MCF 10A (cell line): Measurements from ENCODE around the gene CACNA1D. TPM values are rescaled to one million over a fixed set of nuclear protein-coding genes. Genes with fewer than 3 reads are reported as not detected.
A peak's percentile ranks its signal among the peaks of the same experiment; 100 is the strongest.

Experiments
- BruUV-seq: library from RNA; stranded (reverse); fragments of 400-500 nt; replicated peaks from 2 replicates; lab custom pipeline; 2021; lab: Mats Ljungman, UMichigan
- CTCF ChIA-PET: fragments of 300-600 bp; sonication (Branson Sonifier 250); formaldehyde crosslinking; extraction: SDS; loops from one replicate; lab custom pipeline; 2021; ENCODE audit warnings: antibody characterized with exemption, inconsistent platforms; lab: Yijun Ruan, JAX
- POLR2A ChIA-PET: fragments of 300-600, 350-650 bp; sonication (Branson Sonifier 250); formaldehyde crosslinking; extraction: SDS; loops from one replicate; lab custom pipeline; 2020; ENCODE audit warnings: antibody characterized with exemption, inconsistent platforms; lab: Yijun Ruan, JAX
- DNase-seq: peaks from one replicate; pipeline ENCODE4 v3.0.0-alpha.2; 2018; ENCODE audit not compliant: unreplicated experiment
- H3K27ac Mint-ChIP-seq: one replicate; pipeline ENCODE4 v1.8.0; 2022; ENCODE audit warnings: mild to moderate bottlenecking, low read depth, mixed read lengths; ENCODE audit not compliant: unreplicated experiment
- H3K27me3 Mint-ChIP-seq: one replicate; pipeline ENCODE4 v1.8.0; 2022; ENCODE audit warnings: mixed read lengths; ENCODE audit not compliant: insufficient read depth, unreplicated experiment
- H3K36me3 Mint-ChIP-seq: one replicate; pipeline ENCODE4 v1.8.0; 2022; ENCODE audit warnings: mild to moderate bottlenecking, moderate library complexity, mixed read lengths; ENCODE audit not compliant: insufficient read depth, unreplicated experiment
- H3K4me1 Mint-ChIP-seq: one replicate; pipeline ENCODE4 v1.8.0; 2022; ENCODE audit warnings: mixed read lengths; ENCODE audit not compliant: insufficient read depth, unreplicated experiment
- H3K4me3 Mint-ChIP-seq: one replicate; pipeline ENCODE4 v1.8.0; 2022; ENCODE audit warnings: mild to moderate bottlenecking, moderate library complexity, mixed read lengths; ENCODE audit not compliant: unreplicated experiment
- H3K9me3 Mint-ChIP-seq: one replicate; pipeline ENCODE4 v1.8.0; 2022; ENCODE audit warnings: mixed read lengths; ENCODE audit not compliant: unreplicated experiment
- intact Hi-C: fragments of 100-400 bp; cut with micrococcal nuclease; formaldehyde crosslinking; loops from 2 replicates; pipeline ENCODE4 v1.14.1; 2022
- total RNA-seq: library from RNA; stranded (reverse); gene quantifications from 2 replicates; pipeline ENCODE4 v1.2.3, GENCODE V29; 2022
- TF ChIP-seq, protein P1 (sequence below): fragments of 200-600 bp; IDR thresholded peaks from one replicate; pipeline ENCODE4 v1.8.0; 2022; ENCODE audit warnings: antibody characterized with exemption, mild to moderate bottlenecking; ENCODE audit not compliant: unreplicated experiment

Gene CACNA1D
- total RNA-seq, 1 experiment from 2014 or later = 0.26 TPM

DNA sequence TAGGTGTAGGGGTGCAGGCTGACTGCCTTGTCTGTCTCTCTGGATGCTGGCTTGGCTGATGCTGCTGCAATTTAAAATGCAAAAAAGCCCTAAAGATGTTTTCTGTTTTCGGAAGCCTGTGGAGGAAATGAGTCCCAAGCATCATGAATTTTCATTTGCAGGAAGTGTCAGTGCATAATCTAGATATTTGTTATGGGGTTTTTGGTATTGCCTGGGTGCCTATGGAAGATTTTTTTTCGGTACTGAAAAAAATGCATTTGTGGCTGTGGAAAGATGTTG lies 1.9 kb downstream of the CACNA1D start:
- no peak for DNase-seq
- CTCF ChIA-PET = no interaction called here
- intact Hi-C loops = no loop called here
- POLR2A ChIA-PET = no interaction called here
- H3K27ac Mint-ChIP-seq = no peak overlapping the region
- H3K9me3 Mint-ChIP-seq = no peaks in the 10 kb centered on the region
- H3K4me3 Mint-ChIP-seq = peak overlapping the region; percentile 45
- H3K4me1 Mint-ChIP-seq = no peaks in the 10 kb centered on the region
- peaks cover 28% of the 10 kb centered on the region for H3K27me3 Mint-ChIP-seq
- BruUV-seq = no TSS peak
- TF ChIP-seq, protein P1, sequence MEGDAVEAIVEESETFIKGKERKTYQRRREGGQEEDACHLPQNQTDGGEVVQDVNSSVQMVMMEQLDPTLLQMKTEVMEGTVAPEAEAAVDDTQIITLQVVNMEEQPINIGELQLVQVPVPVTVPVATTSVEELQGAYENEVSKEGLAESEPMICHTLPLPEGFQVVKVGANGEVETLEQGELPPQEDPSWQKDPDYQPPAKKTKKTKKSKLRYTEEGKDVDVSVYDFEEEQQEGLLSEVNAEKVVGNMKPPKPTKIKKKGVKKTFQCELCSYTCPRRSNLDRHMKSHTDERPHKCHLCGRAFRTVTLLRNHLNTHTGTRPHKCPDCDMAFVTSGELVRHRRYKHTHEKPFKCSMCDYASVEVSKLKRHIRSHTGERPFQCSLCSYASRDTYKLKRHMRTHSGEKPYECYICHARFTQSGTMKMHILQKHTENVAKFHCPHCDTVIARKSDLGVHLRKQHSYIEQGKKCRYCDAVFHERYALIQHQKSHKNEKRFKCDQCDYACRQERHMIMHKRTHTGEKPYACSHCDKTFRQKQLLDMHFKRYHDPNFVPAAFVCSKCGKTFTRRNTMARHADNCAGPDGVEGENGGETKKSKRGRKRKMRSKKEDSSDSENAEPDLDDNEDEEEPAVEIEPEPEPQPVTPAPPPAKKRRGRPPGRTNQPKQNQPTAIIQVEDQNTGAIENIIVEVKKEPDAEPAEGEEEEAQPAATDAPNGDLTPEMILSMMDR = no peak
- H3K36me3 Mint-ChIP-seq = no peaks in the 10 kb centered on the region

DNA sequence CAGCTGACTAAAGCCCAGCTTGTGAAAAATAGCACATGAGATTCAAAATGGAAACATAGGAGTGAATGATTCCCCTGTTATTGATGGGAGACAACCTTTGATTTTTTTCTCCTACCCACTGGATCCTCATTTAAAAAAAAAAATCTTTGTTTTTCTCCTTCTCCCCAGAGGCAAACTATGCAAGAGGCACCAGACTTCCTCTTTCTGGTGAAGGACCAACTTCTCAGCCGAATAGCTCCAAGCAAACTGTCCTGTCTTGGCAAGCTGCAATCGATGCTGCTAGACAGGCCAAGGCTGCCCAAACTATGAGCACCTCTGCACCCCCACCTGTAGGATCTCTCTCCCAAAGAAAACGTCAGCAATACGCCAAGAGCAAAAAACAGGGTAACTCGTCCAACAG lies 2.6 kb downstream of the CACNA1D start:
- no peaks in the 10 kb centered on the region for H3K4me1 Mint-ChIP-seq
- no peaks in the 10 kb centered on the region for H3K9me3 Mint-ChIP-seq
- H3K27ac Mint-ChIP-seq = no peak overlapping the region
- intact Hi-C loops = no loop called here
- no peaks in the 10 kb centered on the region for H3K36me3 Mint-ChIP-seq
- DNase-seq = no peak
- no TSS peak for BruUV-seq
- ChIA-PET CTCF (interaction anchor here (0.7 kb wide), 1 partner anchor 9 kb away, joined by 5 read pairs; no protein-coding TSS in a partner anchor), POLR2A (no interaction called here)
- TF ChIP-seq, protein P1 = no peak
- H3K4me3 Mint-ChIP-seq = no peak overlapping the region
- H3K27me3 Mint-ChIP-seq = peaks cover 21% of the 10 kb centered on the region

DNA sequence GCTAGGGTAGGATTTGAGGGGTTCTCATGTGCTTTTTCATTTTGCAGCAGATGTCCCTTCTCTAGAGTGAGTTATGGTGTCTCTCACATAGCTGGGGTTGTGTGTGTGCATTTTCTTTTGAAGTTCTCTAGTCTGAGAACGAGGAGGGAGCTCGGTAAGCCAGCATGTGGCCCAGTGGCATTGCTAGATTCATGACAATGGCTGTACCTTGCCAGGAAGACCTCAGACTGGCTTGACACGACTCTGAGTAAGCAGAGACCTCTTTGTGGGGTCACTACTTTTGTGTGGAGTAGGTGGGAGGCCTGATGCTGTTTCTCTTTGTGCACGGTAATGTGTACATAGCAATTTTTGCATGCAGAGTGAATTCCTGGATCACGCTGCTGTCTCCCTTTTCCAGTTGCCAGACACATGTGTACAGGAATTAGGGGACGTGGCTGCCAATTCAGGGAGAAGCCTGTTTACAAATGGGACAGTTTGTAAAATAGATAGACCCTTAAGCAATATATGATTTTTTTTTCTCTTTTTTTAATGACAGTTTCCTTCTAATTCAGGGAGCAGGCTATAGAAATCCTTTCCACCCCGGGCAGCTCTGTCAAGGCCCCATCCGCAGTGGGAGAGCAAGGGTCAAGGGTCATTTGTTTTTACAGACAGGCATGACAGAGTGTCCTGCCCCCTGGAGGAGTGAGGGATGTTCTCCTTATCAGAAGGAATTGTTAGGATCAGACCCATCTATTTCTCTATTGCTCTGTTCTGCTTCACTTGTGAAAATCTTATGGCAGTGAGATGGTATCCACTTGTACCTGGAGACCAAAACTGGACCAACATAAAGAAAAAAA lies 4.6 kb downstream of the CACNA1D start:
- Mint-ChIP-seq H3K27ac (no peak overlapping the region), H3K36me3 (no peaks in the 10 kb centered on the region), H3K9me3 (no peaks in the 10 kb centered on the region), H3K27me3 (peaks cover 28% of the 10 kb centered on the region), H3K4me3 (no peak overlapping the region), H3K4me1 (no peaks in the 10 kb centered on the region)
- CTCF ChIA-PET = no interaction called here
- TF ChIP-seq, protein P1 = no peak
- DNase-seq = no peak
- no TSS peak for BruUV-seq
- intact Hi-C loops = no loop called here
- POLR2A ChIA-PET = interaction anchor here (0.6 kb wide), 1 partner anchor 1214 kb away, joined by 3 read pairs; no protein-coding TSS in a partner anchor

DNA sequence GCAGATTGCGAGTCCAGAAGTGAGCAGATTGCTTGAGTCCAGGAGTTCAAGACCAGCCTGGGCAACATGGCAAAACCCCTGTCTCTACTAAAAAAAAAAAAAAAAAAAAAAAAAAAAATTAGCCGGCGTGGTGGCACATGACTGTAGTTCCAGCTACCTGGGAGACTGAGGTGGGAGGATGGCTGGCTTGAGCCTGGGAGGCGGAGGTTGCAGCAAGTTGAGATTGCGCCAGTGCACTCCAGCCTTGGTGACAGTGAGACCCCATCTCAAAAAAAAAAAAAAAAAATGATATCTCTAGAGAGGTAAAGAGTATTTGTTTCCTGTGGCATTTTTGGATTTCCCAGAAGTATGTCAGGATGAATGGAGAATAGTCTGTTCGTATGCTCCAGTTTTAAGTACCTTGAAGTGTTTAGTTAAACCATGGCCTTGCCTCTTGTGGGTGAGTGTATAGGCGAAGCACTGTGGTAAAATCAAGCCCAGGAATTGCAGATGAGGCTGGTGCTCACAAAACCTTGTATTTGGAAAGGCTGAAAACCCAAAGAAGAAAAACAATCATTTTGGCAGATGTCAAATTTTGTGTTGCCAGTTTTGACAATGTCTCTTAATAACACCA lies 5.9 kb downstream of the CACNA1D start:
- H3K27me3 Mint-ChIP-seq = peaks cover 31% of the 10 kb centered on the region
- POLR2A ChIA-PET = no interaction called here

More for the DNA sequence above, 5.9 kb downstream of the CACNA1D start:
- Mint-ChIP-seq H3K4me1 (no peaks in the 10 kb centered on the region), H3K36me3 (no peaks in the 10 kb centered on the region), H3K27ac (no peak overlapping the region), H3K9me3 (no peaks in the 10 kb centered on the region), H3K4me3 (no peak overlapping the region)
- TF ChIP-seq, protein P1 = no peak
- intact Hi-C loops = no loop called here
- BruUV-seq = no TSS peak
- CTCF ChIA-PET = no interaction called here
- no peak for DNase-seq
